HG03135 (cell line): ENCODE results near the gene DPY30.
A peak's percentile ranks its signal among the peaks of the same experiment; 100 is the strongest.
"Not testable (repeated sequence)": the region's sequence is repeated elsewhere in the genome, so short reads cannot be mapped to it uniquely, and the experiment has no call there.

ENCODE experiments used
- ATAC-seq: cut with Tn5 transposase; IDR thresholded peaks from one replicate; pipeline ENCODE4 v1.9.1; 2021; ENCODE audit warnings: mild to moderate bottlenecking, moderate library complexity; ENCODE audit not compliant: unreplicated experiment

The DPY30 gene

GRCh38 chr2:32039447-32040219 lies at the start of gene DPY30:
DPY30 (minus strand) TSS chr2:32039805; CDS start chr2:32039456, 349 bp downstream.
- peak; percentile 87 for ATAC-seq

- ATAC-seq, result no peak
These were observed 34.5 kb upstream of the DPY30 start for GRCh38 chr2:32074134-32074506.

- no peak for ATAC-seq
These were observed 27.9 kb upstream of the DPY30 start for GRCh38 chr2:32067549-32067948.

- ATAC-seq, result no peak
These were observed 25.1 kb upstream of the DPY30 start for GRCh38 chr2:32064713-32065112.

- peak; percentile 4 for ATAC-seq
These were observed 24.5 kb upstream of the DPY30 start for GRCh38 chr2:32064021-32064601.

- peak; percentile 94 for ATAC-seq
These were observed 23.9 kb upstream of the DPY30 start, which contains the start of gene SPAST for GRCh38 chr2:32063310-32064020. SPAST (plus strand) TSS chr2:32063556; CDS start chr2:32063832, 276 bp downstream.

GRCh38 chr2:32061973-32062861 lies 22.6 kb upstream of the DPY30 start:
- ATAC-seq, result no peak

- no peak for ATAC-seq
These were observed 21.8 kb upstream of the DPY30 start for GRCh38 chr2:32061430-32061829.

- no peak for ATAC-seq
These were observed 20.7 kb upstream of the DPY30 start for GRCh38 chr2:32060266-32060665.

GRCh38 chr2:32058130-32058529 lies 18.5 kb upstream of the DPY30 start:
- ATAC-seq, result no peak

- not testable (repeated sequence) for ATAC-seq
These were observed 15.0 kb upstream of the DPY30 start for GRCh38 chr2:32054583-32054982.

GRCh38 chr2:32051836-32052439 lies 12.3 kb upstream of the DPY30 start:
- no peak for ATAC-seq

GRCh38 chr2:32043561-32043960 lies 4.0 kb upstream of the DPY30 start:
- no peak for ATAC-seq

GRCh38 chr2:32034198-32034887 lies 5.3 kb downstream of the DPY30 start:
- ATAC-seq, result not testable (repeated sequence)

GRCh38 chr2:32018789-32019482 lies 20.7 kb downstream of the DPY30 start:
- ATAC-seq, result not testable (repeated sequence)

GRCh38 chr2:32012872-32013271 lies 26.7 kb downstream of the DPY30 start:
- ATAC-seq, result no peak

- no peak for ATAC-seq
These were observed 28.1 kb downstream of the DPY30 start for GRCh38 chr2:32011485-32011960.

GRCh38 chr2:32010670-32011484 lies 28.7 kb downstream of the DPY30 start, which contains the start of gene MEMO1:
MEMO1 (minus strand) TSS chr2:32011008; CDS start chr2:32010247, 761 bp downstream.
- peak; percentile 60 for ATAC-seq
